C4-2B (cell line): Measurements from ENCODE around the gene ASB3.
A peak's percentile ranks its signal among the peaks of the same experiment; 100 is the strongest.

ENCODE experiments used
- H3K27ac ChIP-seq: fragments of 450-650 bp; 2 replicates; pipeline ENCODE4 v1.5.1; 2017
- CTCF ChIP-seq: fragments of 450-650 bp; conservative IDR thresholded peaks from 2 replicates; pipeline ENCODE4 v1.5.1; 2017; ENCODE audit warnings: mild to moderate bottlenecking
- ZFX ChIP-seq: fragments of 450-650 bp; IDR thresholded peaks from 2 replicates; pipeline ENCODE4 v1.6.1; 2017

ASB3 gene

GRCh38 chr2:53755121-53755520 lies 31.6 kb downstream of the ASB3 start:
- TF ChIP-seq ZFX: no peak
- H3K27ac ChIP-seq: no peak overlapping the region

GRCh38 chr2:53753041-53753440 lies 33.7 kb downstream of the ASB3 start:
- no peak overlapping the region for H3K27ac ChIP-seq
- TF ChIP-seq ZFX: no peak
- TF ChIP-seq CTCF: no peak

GRCh38 chr2:53752385-53752784 lies 34.4 kb downstream of the ASB3 start:
- H3K27ac ChIP-seq: no peak overlapping the region
- TF ChIP-seq CTCF: no peak
- TF ChIP-seq ZFX: no peak

GRCh38 chr2:53751728-53752127 lies 35.0 kb downstream of the ASB3 start:
- no peak for TF ChIP-seq ZFX
- no peak for TF ChIP-seq CTCF
- H3K27ac ChIP-seq: no peak overlapping the region

GRCh38 chr2:53750041-53750768 lies 36.5 kb downstream of the ASB3 start:
- no peak overlapping the region for H3K27ac ChIP-seq
- TF ChIP-seq CTCF (no peak), ZFX (no peak)

GRCh38 chr2:53744395-53745065 lies 42.2 kb downstream of the ASB3 start:
- no peak for TF ChIP-seq CTCF
- TF ChIP-seq ZFX: no peak
- no peak overlapping the region for H3K27ac ChIP-seq

GRCh38 chr2:53740170-53740569 lies 46.6 kb downstream of the ASB3 start:
- H3K27ac ChIP-seq: no peak overlapping the region
- TF ChIP-seq ZFX (no peak), CTCF (peak; percentile 41)

- no peak for TF ChIP-seq CTCF
- TF ChIP-seq ZFX: no peak
Measured at GRCh38 chr2:53739032-53739431, 47.7 kb downstream of the ASB3 start.

More at GRCh38 chr2:53739032-53739431, 47.7 kb downstream of the ASB3 start:
- H3K27ac ChIP-seq: no peak overlapping the region
